Right ventricle myocardium superior (tissue), 1 donor: ENCODE data around the gene SH3BGRL3. TPM values are rescaled to one million over a fixed set of nuclear protein-coding genes. Genes with fewer than 3 reads are reported as not detected.
"Not testable (repeated sequence)": the region's sequence is repeated elsewhere in the genome, so short reads cannot be mapped to it uniquely, and the experiment has no call there.

Source experiments
- ATAC-seq: fragments of 200-7000 bp; cut with Tn5 transposase; one replicate; pipeline ENCODE4 v1.9.1; 2020; ENCODE audit warnings: mild to moderate bottlenecking; ENCODE audit not compliant: poor library complexity
- DNase-seq: peaks from one replicate; pipeline ENCODE4 v3.0.0-alpha.2; 2020
- intact Hi-C: fragments of 100-400 bp; cut with DNase I; formaldehyde crosslinking; loops from one replicate; pipeline ENCODE4 v1.11.2; 2022
- long read RNA-seq: library from polyadenylated mRNA; unstranded; transcript quantifications from one replicate; pipeline ENCODE4 v2.0.0, GENCODE V29; 2021
- total RNA-seq: library from RNA; stranded (reverse); fragmentation: NEBNext Ultra II Directional; extraction: Animal tissue kit (Norgen Biotek cat#: 25700); gene quantifications from one replicate; pipeline ENCODE4 v1.2.1, GENCODE V29; 2021
- donor health status: DM: no; HTN: yes; CAD: no; lungs with severe emphysema.

SH3BGRL3 gene
- total RNA-seq: 33.9 TPM
- long read RNA-seq, transcript SH3BGRL3-201 (3 exons, 1,661 nt): major isoform, 47 of 49 reads
- long read RNA-seq, partial matches to known transcripts: 1 of 49 reads
- long read RNA-seq, other reads (novel, unspliced or antisense): 0 of 49 reads

- intact Hi-C loops: loop anchor here (10.0 kb wide), 1 partner anchor 85 kb away; no protein-coding TSS in a partner anchor
- DNase-seq (peak; percentile 95), ATAC-seq (peak; percentile 82)
Measured at GRCh38 chr1:26279456-26280332, at the start of gene SH3BGRL3. SH3BGRL3 (plus strand) TSS chr1:26280086; CDS start chr1:26280156, 70 bp downstream.

GRCh38 chr1:26230682-26231081 lies 49.2 kb upstream of the SH3BGRL3 start:
- ATAC-seq, DNase-seq: not testable (repeated sequence)
- intact Hi-C loops: loop anchor here (5.0 kb wide), 1 partner anchor 128 kb away; no protein-coding TSS in a partner anchor

GRCh38 chr1:26233903-26234643 lies 45.8 kb upstream of the SH3BGRL3 start, which contains the start of gene CEP85:
CEP85 (plus strand) TSS chr1:26234200; CDS start chr1:26239784, 5,584 bp downstream.
- peak; percentile 99 for DNase-seq
- ATAC-seq: peak; percentile 99
- intact Hi-C loops: loop anchor here (5.0 kb wide), 1 partner anchor 132 kb away; no protein-coding TSS in a partner anchor

- intact Hi-C loops: loop anchor here (5.0 kb wide), 1 partner anchor 133 kb away; no protein-coding TSS in a partner anchor
- DNase-seq: no peak
- ATAC-seq: peak; percentile 0
Measured at GRCh38 chr1:26234644-26235370, 45.1 kb upstream of the SH3BGRL3 start.

GRCh38 chr1:26237230-26237966 lies 42.5 kb upstream of the SH3BGRL3 start:
- ATAC-seq: no peak
- no peak for DNase-seq
- intact Hi-C loops: no loop called here

- DNase-seq: no peak
- intact Hi-C loops: no loop called here
- no peak for ATAC-seq
Measured at GRCh38 chr1:26239936-26240335, 40.0 kb upstream of the SH3BGRL3 start.

- intact Hi-C loops: no loop called here
- ATAC-seq (no peak), DNase-seq (no peak)
Measured at GRCh38 chr1:26252718-26253117, 27.2 kb upstream of the SH3BGRL3 start.

GRCh38 chr1:26254404-26254803 lies 25.5 kb upstream of the SH3BGRL3 start:
- intact Hi-C loops: no loop called here
- DNase-seq (no peak), ATAC-seq (peak; percentile 83)

GRCh38 chr1:26257222-26257621 lies 22.7 kb upstream of the SH3BGRL3 start:
- peak; percentile 73 for ATAC-seq
- intact Hi-C loops: no loop called here
- DNase-seq: no peak

- ATAC-seq (no peak), DNase-seq (no peak)
- intact Hi-C loops: no loop called here
Measured at GRCh38 chr1:26259005-26259404, 20.9 kb upstream of the SH3BGRL3 start.

- no peak for ATAC-seq
- intact Hi-C loops: no loop called here
Measured at GRCh38 chr1:26259578-26259977, 20.3 kb upstream of the SH3BGRL3 start.

GRCh38 chr1:26263212-26263611 lies 16.7 kb upstream of the SH3BGRL3 start:
- no peak for DNase-seq
- intact Hi-C loops: no loop called here
- ATAC-seq: no peak

More at GRCh38 chr1:26259578-26259977, 20.3 kb upstream of the SH3BGRL3 start:
- no peak for DNase-seq

- no peak for DNase-seq
- intact Hi-C loops: no loop called here
- no peak for ATAC-seq
Measured at GRCh38 chr1:26265405-26265804, 14.5 kb upstream of the SH3BGRL3 start.

GRCh38 chr1:26268290-26269197 lies 11.3 kb upstream of the SH3BGRL3 start:
- intact Hi-C loops: no loop called here
- ATAC-seq (no peak), DNase-seq (no peak)

GRCh38 chr1:26269198-26269550 lies 10.7 kb upstream of the SH3BGRL3 start:
- DNase-seq: no peak
- no peak for ATAC-seq
- intact Hi-C loops: no loop called here

GRCh38 chr1:26274801-26275425 lies 5.0 kb upstream of the SH3BGRL3 start:
- intact Hi-C loops: loop anchor here (1.0 kb wide), 1 partner anchor 47 kb away; no protein-coding TSS in a partner anchor
- peak; percentile 57 for DNase-seq
- ATAC-seq: no peak
